Measurements from ENCODE around the gene TVP23C.

The TVP23C gene

DNA sequence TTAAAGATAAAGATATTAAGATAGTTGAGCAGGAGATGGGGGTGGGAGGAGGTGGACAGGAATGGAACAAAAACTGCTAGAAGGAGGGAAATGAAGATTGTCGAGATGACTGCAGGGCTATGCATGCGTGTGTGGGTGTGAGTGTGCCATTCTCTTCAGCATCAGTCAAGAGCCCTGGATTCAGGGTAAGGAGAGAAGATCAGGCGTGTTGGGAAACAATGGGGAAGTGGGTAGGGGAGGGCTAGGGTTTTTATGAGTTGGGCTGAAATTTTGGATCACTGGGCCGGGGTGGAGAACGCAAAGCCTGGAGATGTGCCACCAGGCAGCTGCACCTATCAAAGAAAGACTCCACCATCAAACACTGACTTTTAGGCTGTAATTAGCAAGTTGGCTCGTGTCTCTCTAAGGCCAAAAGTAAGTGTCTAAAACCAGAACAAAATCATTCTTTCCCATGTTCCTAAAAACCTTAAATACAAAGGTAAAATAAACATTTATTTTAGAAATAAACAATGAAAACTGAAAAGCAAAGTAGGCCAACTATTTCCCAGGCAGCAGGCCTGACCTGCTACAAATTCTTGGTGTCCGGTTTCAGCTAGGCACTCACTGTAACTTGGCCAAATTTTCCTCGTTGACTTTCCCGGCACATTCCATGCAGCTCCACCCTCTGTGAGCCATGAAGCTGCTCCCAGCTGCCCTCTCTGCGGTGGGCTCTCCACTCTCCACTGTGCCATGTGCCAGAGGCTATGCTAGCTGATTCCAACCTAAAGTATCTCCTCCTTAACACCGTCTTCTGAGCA is 100.1 kb downstream of the TVP23C start:
- DNase-seq, result no peak

GRCh38 chr17:15457723-15458094 is 105.6 kb downstream of the TVP23C start:
- no peak for DNase-seq

DNA sequence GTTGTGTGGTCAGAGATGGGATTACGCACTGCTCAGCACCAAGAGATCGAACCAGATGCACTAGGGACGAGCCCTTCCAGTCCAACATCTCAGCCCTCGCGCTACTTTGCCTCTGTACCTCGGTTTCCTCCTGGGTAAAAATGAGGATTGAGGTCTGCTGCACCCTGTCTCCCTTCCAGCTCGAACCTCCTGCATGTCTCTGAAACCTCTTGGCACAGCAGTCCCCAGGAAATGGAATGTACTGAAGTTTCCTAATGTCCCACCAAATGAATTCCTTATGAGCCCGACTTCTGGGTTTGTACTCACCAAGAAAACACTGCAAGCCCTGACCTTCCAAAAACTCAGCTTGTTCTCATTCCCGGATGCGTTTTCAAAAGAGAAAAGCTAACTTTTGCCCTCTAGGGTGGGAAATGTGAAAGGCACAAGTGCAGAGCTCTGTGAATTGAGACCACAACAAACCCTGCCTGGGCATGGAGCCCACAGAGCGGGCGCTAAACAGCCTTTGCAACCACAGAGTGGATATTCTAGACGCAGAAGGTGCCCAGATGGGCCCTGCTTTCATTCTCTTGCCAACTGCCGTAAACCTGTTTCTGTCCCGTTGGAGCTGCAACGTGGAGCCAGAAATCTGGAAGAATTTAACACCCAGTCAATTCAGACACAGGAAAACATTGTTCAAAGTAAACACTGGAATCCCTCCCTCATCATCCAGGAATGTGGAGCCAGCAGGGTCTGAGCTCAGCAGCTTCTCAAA is 106.1 kb downstream of the TVP23C start:
- DNase-seq, result no peak

DNA sequence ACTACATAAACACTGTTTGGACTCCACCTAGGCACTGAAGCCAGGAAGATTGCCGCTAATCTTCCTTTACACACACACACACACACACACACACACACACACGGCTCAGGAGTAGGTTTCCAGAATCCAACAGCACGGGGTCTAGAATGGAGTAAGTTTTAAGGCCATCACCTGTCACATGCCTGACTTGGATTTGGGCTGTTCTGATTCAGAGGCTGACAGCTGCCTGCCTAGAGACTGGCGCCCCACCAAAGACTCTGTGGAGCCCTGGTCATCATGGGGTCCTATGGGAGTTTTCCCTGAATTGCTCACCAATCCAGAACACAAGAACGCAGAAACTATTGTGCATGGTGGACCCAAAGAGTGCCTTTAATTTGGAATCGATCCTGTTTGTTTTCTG is 106.8 kb downstream of the TVP23C start:
- DNase-seq, result no peak

DNA sequence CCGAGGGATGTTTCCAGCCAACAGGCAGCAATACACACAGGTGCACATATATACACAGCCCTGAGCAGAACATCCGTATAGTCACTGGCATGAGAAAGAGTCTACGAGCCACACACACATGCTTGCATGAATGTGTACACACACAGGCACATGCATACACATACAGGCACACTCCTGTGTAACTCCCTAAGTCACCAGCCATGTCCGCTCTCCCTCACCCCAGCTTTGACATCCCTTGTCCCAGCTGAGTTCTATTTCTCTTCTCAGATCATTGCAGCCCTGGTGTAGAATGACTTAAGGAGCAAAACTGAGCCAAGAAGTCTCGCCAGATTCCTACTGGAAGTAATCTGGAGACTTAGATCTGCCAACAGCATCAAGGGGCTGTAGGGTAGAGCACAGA is 108.9 kb downstream of the TVP23C start:
- DNase-seq, result no peak

DNA sequence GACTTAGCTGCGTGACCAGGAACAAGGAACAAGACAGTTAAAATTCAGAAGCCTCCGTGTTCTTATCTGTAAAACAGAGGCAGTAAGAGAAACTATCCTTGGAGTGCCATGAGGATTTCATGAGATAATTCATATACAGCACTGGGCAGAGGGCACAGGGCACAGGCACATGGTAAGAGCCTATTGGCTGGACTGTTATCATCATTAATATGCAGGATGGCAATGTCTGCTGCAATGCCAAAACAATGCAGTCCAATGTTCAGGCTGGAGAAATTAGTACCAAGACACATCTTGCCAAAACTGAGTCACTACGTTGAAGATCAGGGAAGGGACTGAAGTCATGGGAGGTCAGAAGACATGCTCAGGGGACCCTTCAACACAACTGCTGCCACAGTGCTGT is 109.5 kb downstream of the TVP23C start:
- DNase-seq, result no peak

GRCh38 chr17:15453246-15453645 is 110.0 kb downstream of the TVP23C start:
- DNase-seq, result no peak

GRCh38 chr17:15452746-15453145 is 110.5 kb downstream of the TVP23C start:
- no peak for DNase-seq
